MM.1S (cell line): ENCODE measurements around the gene BFSP1.

ENCODE experiments used
- CTCF ChIP-seq: fragments of 300-600 bp; sonication (generic); IDR thresholded peaks from 2 replicates; pipeline ENCODE4 v1.5.1; 2016; ENCODE audit warnings: antibody characterized with exemption, low read length, mixed read lengths
- EZH2phosphoT487 ChIP-seq: fragments of 300-600 bp; sonication (generic); IDR thresholded peaks from 2 replicates; pipeline ENCODE4 v1.6.1; 2018; ENCODE audit warnings: antibody characterized with exemption, low read length

GRCh38 chr20:17467120-17467655, 64.0 kb downstream of the BFSP1 start:
- TF ChIP-seq CTCF: no peak
- TF ChIP-seq EZH2phosphoT487: no peak
